NCI-H2081 treated with DMSO at 0.1 percent for 48 hours (cell line): ENCODE data around the gene RTN4RL1.
"Not testable (repeated sequence)": the region's sequence is repeated elsewhere in the genome, so short reads cannot be mapped to it uniquely, and the experiment has no call there.

ENCODE experiments used
- DNase-seq: peaks from one replicate; lab custom pipeline; 2025; lab: John Stamatoyannopoulos, UW

The RTN4RL1 gene

GRCh38 chr17:2003525-2003924 is 21.6 kb downstream of the RTN4RL1 start:
- DNase-seq, result no peak

GRCh38 chr17:2002767-2003329 is 22.3 kb downstream of the RTN4RL1 start:
- DNase-seq, result no peak

GRCh38 chr17:1999557-2000251 is 25.4 kb downstream of the RTN4RL1 start:
- no peak for DNase-seq

GRCh38 chr17:1997927-1998742 is 27.0 kb downstream of the RTN4RL1 start:
- DNase-seq, result no peak

GRCh38 chr17:1997289-1997926 is 27.7 kb downstream of the RTN4RL1 start:
- DNase-seq, result no peak

GRCh38 chr17:1996800-1997288 is 28.3 kb downstream of the RTN4RL1 start:
- no peak for DNase-seq

- no peak for DNase-seq
Measured at GRCh38 chr17:1995907-1996799, 29.0 kb downstream of the RTN4RL1 start.

- DNase-seq, result no peak
Measured at GRCh38 chr17:1995321-1995892, 29.7 kb downstream of the RTN4RL1 start.

GRCh38 chr17:1994707-1995106 is 30.4 kb downstream of the RTN4RL1 start:
- no peak for DNase-seq

GRCh38 chr17:1992541-1992940 is 32.6 kb downstream of the RTN4RL1 start:
- DNase-seq, result no peak

- DNase-seq, result no peak
Measured at GRCh38 chr17:1989135-1989534, 36.0 kb downstream of the RTN4RL1 start.

- no peak for DNase-seq
Measured at GRCh38 chr17:1986783-1987451, 38.2 kb downstream of the RTN4RL1 start.

GRCh38 chr17:1985686-1986085 is 39.4 kb downstream of the RTN4RL1 start:
- no peak for DNase-seq

GRCh38 chr17:1985093-1985492 is 40.0 kb downstream of the RTN4RL1 start:
- no peak for DNase-seq

GRCh38 chr17:1982793-1983366 is 42.3 kb downstream of the RTN4RL1 start:
- DNase-seq, result not testable (repeated sequence)

GRCh38 chr17:1980665-1981250 is 44.4 kb downstream of the RTN4RL1 start:
- no peak for DNase-seq

GRCh38 chr17:1979182-1979985 is 45.8 kb downstream of the RTN4RL1 start:
- DNase-seq, result no peak

GRCh38 chr17:1978396-1978949 is 46.7 kb downstream of the RTN4RL1 start:
- DNase-seq, result no peak
